NOMO-1 treated with dmso at 0.1 percent for 144 hours (cell line): ENCODE results near the gene L1CAM.
A peak's percentile ranks its signal among the peaks of the same experiment; 100 is the strongest.

ENCODE experiments used
- DNase-seq: peaks from one replicate; lab custom pipeline; 2025; ENCODE audit not compliant: unreplicated experiment; lab: John Stamatoyannopoulos, UW

The L1CAM gene

DNA sequence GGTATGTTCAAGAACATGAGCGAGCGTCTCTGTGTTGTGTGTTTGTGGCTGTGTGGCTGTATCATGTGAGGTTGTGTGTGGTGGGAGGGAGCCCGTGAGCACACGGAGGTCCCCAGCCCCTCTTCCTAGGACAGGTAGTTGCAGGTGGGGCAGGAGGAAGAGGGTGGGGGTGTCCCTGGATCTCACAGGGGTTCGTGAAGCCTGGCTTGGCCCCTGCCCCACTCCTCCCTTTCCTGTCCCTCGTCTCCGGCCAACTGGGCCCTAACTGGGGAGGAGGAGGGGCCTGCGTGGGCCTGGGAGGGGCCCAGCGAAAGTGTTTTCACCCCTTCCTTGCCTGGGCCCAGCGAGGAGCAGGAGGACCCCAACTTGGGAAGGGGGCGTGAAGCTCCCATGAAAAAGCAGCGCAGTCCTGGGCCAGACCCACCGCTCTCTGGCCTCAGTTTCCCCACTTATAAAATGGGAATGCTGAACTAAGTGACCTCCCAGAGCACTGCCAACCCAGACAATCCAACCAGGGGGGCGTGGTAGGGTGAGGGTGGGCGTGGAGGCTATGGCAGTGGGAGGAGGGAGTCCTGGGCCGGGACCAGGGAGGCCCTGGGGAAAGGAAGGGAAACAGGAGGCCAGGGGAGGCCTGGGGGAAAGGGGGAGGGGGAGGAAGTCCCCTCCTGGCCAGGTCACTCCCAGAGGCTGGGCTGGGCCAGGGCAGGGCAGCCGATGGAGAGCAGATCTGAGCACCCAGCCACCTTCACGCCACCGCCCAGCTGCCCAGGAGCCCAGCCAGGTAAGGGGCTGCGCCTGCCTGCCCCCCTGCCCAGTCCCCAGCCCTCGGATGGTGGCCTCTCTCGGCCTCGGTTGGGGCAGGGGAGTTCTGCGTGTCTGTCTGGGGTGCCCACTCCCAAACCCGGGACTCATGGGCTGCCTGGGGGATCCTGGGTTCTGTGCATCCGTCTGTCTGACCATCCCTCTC lies 18.3 kb upstream of the L1CAM start, which contains the start of gene AVPR2:
TSS of gene AVPR2 (plus strand) at position 683 of the 967 bp plus-strand sequence. CDS start 473 bp downstream, outside the sequence.
- no peak for DNase-seq

DNA sequence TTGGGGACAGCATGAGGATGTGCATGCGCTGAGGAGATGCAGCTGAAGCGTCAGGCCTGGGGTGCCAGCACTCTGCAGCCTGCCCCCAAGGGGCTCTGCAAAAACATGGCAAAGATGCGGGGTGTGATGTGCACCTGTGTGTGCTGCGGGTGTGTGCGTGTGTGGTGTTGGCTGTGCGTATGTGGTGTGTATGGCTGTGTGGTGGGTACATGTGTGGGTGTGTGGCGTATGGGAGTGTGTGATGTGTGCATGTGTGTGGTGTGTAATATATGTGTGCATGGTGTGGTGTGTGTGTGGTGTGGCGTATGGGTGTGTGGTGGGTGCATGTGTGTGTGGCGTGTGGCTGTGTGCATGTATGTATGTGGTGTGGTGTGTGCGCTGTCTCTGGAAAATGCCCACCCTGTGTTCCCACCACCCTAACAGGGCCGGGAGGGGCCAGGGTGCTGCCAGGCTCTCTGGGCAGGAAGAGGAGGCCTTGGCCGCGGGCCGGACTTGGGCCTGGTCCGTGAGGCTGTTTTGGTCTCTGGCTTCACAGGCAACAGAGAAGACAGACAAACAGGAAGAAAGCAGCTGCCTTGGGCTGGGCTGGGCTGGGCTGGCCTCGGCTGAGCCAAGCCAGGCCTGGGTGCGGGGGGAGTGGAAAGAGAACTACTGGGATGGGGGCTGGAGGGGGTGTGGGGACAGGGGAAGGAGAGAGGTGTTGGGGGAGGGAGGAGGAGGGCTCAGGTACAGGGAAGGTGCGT lies 17.4 kb upstream of the L1CAM start:
- no peak for DNase-seq

DNA sequence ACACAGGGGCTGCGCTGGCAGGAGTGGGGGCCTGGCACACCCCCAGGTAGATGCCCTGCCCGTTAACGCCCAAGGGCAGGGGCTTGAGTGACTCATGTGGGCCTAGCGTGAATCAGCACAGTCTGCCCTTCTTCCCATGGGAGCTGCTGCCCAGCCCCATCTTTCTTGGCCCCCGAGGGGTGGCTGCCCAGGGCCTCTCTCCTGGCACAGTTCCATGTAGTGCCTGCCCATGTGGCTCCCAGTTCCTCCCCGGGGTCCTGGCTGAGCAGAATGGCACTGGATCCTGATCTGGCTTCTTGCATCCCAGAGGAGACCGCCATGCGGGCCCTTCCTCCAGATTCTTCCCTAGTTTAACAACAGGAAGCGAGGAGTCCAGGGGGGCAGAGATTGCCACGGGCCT lies 16.4 kb upstream of the L1CAM start:
- no peak for DNase-seq

DNA sequence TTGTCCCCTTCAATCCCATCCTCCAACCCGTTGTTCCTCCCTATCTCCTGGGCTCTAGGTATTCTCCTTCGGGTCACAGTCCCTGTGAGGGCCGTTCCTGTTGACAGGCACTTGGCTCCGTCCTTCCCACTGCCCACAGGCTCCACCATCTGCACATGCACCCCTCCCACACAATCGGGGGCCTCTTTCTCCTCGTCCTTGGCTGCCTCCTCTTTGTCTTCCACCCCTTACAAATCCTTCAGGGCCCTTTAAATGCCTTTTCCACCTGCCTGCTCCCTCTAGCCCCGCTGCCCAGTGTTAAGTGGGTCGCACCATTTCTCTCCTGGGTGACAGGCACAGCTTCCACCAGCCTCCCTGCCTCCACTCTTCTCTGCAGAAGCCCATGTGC lies 15.8 kb upstream of the L1CAM start:
- no peak for DNase-seq

DNA sequence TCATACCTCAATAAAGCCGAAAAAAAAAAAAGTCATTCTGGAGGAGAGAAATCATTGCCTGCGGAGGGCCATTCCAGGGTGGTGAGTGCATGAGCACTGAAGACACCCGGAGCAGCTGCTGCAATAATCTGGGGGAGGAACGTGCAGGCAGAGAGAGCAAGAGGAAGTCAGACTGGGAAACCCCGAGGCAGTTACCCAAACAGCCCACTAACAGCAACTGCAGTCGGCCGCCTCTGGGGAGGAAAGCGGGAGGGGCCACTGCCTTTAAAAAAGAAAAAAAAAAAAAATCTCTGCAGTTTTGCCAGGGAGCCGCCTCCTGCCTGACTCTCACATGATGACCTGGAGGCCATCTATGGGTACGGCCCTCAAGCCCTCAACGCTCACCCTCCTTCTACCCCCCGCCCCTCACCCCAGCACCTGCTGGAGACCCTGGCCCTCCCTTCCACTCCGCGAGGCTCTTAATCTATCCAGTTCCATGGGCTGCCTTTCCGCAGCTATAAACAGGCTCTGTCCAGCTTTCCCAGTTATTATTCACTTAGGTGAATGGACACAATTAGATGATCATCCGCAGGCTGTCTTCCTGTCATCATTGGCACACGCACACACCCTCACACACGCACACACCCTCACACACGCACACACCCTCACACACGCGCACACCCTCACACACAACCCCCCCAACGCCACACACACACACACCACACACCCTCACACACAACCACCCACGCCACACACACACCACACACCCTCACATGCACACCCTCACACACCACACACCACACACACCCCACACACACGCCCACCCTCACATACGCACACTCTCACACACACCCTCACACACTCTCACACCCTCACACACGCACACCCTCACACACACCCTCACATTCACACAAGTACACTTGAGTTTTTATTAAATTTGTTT lies 15.1 kb upstream of the L1CAM start:
- peak; percentile 72 for DNase-seq

DNA sequence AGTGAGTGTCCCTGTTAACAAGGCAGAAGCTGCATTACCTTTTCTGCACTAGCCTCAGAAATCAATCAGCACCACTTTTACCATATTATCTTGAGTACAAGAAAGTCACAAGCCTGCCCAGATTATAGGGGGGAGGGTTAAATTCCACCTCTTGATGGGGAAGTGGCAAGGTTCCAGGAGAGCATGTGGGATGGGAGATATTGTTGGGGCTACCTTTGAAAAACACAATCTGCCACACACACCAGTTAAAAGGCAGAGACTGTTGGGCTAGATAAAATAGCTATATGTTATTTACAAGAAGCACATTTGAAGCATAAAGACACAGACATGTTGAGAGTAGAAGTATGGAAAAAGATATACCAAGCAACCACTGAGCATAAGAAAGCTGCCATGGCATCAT lies 11.9 kb upstream of the L1CAM start:
- DNase-seq, result no peak

DNA sequence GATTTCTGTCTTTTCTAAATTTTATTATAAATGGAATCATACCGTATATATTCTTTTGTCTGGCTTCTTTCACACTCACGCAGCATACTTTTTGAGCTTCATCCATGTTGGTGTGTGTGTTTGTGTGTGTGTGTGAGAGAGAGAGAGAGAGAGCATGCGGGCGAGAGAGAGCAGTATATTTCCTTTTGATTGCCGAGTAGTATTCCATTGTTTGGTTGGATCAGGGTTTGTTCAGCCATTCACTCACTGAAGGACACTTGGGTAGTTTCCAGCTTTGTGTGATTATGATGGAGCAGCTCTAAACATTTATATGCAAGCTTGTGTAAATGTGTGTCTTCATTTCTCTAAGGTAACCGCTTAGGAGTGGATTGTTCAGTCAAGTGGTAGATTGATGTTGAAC lies 3.1 kb upstream of the L1CAM start:
- DNase-seq, result no peak

DNA sequence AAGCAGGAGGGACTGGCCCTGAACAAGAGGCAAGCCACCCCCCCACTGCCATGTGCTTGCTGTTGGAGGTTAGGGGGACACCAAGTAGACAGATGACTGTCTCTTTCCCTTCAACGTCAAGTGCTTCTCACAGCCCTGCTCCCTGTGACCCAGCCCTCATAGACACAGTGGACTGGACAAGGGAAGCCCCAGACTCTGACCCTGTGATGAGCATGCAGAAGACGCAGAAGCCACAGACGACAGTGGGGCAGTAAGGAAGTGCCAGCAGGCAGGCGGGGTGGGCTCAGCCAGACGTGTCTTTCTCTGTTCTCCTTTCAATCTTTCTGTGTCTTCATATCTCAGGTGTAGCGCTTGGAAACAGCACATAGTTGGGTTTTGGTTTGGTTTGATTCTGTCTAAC lies 2.4 kb upstream of the L1CAM start:
- no peak for DNase-seq

DNA sequence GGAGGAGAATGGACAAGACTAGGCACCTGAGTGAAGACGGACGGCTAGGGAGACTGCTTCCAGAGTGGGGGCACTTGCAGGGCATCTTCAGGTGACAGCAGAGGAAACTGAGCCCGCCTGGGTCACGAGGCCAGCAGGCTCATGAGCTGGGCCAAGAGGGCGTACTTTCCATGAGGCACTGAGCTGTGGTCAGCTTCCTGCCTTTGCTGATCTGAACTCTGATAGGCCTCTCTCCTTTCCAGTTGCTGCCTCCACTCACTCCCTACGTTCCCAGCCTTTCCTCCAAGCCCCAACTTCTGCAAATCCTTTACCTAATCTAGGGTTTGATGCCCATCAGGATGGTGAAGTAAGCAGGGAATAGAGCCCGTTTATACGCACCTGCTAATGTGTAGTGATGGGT lies 1.4 kb upstream of the L1CAM start:
- DNase-seq, result no peak

DNA sequence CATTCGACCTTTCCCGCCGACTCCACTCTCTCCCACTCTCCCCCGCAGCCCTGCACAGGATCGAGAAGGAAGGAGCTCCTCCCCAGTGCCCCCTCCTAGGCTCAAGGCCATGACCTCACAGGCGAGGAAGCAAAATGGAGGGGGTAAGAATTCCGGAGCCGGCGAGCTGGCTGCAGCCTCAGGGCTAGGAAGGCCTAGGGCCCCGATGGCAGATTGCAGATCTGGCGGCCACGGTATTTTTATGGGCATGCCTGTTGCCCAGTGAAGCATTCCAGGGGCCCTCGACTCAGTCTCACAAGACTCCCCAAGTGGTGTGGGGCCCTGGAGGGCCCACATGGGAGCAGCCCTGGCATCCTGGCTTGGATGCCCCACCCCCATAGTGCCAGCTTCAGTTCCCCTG lies 942 bp upstream of the L1CAM start:
- DNase-seq, result no peak

DNA sequence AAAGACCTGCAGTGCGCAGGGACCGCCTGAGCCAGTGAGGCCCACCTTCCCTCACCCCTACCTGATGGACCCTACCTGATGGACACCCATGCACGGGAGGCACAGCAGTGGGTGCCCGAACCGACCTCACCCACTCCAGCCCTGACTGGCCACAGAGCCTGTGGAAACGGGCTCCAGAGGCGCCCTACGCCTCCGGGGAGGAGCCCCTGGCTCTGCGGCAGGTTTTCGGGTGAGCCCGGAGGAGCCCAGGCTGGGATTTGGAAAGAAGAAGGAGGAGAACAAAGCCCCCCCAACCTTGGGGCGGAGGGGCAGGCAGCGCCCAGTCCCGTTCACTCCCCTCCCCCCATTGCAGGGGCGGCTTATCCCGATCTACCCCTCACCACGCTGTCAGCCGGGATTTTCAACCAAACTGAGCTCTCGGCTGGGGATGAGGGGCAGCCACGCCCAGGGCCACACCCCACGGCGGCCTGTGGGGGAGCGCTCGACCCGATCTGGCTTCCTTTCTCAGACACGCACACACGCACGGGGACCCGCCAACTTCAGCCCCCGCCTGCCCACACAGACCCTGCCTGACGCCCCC lies 675 bp downstream of the L1CAM start:
- no peak for DNase-seq

DNA sequence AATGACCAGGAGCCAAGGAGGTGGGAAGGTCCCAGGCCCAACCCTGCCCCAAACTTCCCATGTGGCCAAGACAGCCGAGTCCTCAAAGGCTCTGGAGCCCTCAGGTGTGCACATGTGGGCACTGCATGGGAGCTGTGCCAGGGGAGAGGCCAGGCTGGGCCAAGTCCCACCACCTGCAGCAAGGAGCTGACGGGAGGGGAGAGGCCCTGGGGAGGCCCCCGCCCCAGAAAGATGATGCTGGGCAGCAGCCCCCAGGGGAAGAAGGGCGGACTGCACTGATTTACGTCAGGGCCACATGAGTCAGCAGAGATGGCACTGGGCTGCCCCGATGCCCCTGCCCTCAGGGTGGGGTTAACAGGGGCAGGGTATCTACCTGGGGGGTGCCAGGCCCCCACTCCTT lies 1.4 kb downstream of the L1CAM start:
- DNase-seq, result no peak

DNA sequence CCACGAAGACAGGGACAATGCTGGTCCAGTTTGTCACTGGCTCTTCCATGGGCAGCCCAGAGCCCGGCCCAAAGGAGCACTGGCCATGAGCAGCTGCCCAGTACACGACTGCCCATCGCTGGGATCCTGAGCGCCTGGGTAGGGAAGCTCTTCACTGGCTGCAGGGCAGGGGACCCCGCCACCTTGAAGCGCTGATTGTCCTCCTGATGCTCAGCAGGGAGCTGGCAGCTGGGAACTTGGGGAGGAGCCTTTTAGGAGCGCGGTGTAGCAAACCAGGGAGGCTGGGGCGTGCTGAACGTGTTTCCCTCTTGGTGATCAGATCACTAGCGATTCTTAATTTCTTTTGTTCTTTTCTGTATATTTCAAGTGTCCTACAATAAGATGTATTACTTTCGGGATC lies 1.8 kb downstream of the L1CAM start:
- DNase-seq, result no peak

DNA sequence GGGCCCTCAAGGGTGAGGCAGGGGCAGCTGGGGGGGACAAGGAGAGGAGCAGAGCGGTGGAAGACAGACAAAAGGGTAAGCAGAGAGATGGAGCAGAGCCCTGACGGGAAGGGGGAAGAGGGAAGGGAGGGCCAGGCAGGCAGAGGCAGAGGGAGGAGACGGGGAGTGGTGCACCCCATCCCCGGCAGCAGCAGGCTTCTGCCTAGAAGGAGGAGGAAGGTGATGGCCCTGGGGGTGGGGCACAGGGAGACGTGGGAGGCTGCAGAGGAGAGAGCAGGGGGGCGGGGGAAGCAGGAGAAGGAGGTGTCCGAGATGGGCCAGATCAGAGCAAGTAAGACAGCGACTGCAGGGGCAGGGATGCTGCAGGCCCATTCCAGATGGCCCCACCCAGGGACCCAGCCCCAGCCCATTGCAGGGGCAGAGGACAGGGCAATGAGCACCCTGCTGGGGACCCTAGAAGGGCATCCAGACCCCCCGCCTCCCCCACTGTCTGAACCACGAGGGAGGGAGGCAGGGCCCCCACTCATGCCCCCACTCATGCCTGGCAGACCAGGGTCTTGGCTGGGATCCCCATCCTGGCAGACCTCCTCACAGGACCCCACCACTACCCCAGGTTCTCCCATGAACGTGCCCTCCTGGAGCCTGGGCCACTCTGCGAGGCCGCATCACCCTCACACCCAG lies 2.7 kb downstream of the L1CAM start:
- no peak for DNase-seq

DNA sequence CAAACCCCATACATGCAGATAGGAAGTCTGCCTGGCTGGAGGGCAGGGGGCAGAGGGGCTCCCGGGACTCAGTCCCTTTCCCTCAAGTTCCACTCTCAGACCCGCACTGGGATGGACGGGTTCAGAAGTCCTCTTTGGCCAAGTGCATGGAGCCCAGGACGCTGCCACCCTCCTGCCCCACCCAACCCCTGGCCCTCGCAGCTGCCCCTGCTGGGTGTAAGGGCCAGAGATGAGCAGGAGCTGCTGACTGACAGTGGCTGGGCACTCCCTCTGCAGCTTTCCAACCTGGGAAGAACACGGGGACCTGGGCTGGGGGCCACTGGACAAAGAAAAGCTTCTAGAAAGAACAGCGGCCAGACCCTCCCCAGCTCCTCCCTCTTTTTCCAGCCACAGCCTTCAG lies 3.4 kb downstream of the L1CAM start:
- DNase-seq, result no peak

DNA sequence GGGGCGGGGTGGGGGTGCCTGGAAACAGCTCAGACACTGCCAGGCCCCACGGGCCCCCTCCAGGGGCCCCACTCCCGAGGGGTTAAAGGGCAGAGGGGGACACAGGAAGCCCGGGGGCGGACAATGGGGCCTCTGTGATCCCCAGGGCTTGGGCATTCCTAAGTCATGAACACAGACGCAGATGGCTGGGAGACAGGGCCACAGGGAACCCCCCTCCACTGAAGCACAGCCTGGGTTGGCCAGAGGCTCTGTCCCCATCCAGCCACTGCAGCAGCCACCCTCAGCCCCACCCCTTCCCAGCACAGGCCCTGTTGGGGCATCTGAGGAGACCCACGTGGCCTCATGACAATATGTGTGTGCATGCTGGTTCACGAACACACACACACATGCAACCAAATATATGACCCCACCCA lies 3.9 kb downstream of the L1CAM start:
- DNase-seq, result no peak

DNA sequence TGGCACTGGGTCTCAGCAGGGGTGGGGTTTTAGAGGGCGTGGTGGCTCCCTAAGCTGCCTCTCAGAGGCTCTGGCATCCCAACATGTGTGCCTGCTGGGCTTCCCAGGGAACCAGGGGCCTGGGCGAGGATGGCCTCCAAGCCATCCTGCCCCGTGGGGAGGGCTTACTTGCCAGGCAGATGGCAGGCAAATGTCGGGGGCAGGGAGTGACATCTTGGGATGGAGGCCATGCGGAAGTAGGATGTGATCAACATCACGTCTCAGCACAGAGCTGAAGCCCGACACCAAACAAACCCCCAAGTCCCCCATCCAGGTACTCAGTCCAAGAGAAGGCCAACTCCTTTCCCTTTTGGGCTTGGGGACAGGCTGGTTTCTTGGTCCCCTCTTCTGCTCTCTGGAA lies 4.7 kb downstream of the L1CAM start:
- no peak for DNase-seq

DNA sequence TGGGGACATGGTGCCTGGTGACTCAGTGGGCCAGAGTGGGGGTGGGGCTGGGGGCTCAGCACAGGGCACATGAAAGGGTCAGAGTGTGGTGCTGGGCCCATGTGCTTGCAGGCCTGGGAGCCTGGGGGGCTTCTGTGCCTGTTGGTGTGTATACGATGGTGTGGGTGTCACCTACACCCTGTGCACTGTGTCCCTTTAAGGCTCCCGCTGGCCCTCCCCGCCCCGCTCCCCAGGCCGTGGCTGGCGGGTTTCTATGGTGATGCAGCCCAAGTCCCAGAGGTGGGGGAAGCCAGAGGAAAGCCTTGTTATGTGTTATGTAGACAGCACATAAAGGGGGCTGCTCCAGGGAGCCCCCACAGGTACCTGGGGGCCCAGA lies 5.5 kb downstream of the L1CAM start:
- DNase-seq, result no peak

DNA sequence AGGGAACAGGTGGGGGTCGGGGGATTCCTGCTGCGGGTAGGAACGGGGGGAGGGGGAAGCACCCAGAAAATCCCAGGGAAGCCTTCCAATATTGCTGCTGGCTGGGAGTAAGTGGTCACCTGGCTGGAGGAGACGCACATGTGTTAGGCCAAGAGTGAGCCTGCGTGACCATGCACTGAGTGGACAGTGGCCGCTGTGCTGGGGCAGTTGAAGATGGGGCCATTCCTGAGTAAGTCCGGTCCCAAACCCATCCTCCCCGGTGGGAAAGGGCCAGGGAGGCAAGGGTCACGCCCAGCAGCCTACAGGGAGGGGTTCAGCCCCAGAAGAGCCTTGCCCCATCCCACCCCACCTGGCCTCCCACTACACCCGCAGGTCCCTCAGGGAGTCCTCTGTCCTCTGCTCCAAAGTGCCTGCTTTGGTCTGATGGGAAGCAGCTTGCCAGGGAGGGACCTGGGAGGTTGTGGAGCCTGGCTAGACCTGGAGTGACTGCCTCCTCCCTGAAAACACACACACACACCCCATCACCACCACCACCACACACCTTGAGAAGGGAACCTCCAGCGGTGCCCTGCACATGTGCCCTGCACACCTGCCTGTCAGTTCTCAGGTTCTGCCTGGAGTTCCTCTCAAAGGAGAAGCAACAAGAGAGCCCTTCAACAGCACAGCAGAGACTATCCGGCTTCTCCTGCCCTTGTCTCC lies 6.1 kb downstream of the L1CAM start:
- DNase-seq, result no peak
